ENCODE results near the gene SERTAD4.
"Not testable (repeated sequence)": the region's sequence is repeated elsewhere in the genome, so short reads cannot be mapped to it uniquely, and the experiment has no call there.

Gene SERTAD4

GRCh38 chr1:210232511-210233215 is at the start of gene SERTAD4:
Gene SERTAD4, plus strand, starts transcription at chr1:210232796. Its CDS starts 5,165 bp downstream, at chr1:210237961.
- no peak for DNase-seq

DNA sequence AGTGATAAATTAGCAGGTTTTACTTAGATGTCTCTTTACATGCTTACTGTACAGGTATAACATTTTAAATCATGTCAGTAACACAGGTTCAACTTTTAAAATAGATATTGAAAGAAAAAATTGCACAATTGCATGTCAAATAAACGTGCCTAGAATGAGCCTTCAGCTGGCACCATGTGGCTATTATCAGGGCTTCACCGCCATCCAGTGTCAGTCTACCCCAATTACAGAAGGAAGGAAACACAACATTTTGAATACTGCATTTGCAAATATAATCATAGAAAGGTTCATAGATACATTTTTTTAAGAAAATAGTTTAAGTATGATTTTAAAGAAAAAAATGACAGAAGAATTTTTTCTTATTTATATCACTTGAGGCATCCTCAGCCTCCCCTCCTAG is 47.5 kb upstream of the SERTAD4 start:
- no peak for DNase-seq

DNA sequence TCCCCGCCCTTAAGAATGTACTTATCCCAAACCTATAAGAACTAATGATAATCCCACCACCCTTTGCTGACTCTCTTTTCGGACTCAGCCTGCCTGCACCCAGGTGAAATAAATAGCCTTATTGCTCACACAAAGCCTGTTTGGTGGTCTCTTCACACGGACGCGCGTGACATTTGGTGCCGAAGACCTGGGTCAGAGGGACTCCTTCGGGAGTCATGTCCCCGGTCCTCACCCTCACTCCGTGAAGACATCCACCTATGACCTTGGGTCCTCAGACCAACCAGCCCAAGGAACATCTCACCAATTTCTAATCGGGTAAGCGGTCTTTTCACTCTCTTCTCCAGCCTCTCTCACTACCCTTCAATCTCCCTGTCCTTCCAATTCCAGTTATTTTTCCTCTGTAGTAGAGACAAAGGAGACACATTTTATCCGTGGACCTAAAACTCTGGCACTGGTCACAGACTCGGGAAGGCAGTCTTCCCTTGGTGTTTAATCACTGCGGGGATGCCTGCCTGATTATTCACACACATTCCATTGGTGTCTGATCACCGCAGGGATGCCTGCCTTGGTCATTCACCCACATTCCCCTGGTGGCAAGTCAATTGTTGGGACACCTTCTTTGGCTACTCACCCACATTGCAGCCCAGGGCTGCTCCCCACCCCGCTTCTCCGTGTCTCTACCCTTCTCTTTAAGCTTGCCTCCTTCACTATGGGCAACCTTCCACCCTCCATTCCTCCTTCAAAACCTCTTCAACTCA is 44.6 kb upstream of the SERTAD4 start:
- DNase-seq: not testable (repeated sequence)

- DNase-seq: no peak
These were observed 43.2 kb upstream of the SERTAD4 start for GRCh38 chr1:210189426-210189825.

DNA sequence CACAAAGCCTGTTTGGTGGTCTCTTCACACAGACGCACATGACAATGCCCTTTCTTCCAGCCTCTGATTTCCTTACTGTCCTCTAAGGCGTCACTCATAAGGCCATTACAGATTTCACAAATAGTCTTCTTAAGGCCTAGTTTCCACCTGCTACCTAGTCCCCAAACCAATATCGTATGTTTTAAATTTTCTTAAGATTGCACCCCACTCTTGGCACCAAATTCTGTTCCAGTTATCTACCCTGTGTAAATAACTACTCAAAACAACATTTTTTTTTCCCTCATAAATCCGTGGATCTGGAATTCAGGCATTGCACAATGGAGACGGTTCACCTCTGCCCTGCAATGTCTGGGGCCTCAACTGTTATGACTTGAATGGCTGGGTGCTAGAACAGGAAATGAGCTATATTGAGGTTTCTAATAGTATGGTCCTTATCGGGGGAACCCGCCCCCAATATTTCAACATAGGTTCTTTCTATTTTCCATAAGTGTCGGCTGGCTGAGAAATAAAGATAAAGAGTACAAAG is 36.9 kb upstream of the SERTAD4 start:
- no peak for DNase-seq

GRCh38 chr1:210196266-210196665 is 36.3 kb upstream of the SERTAD4 start:
- not testable (repeated sequence) for DNase-seq

DNA sequence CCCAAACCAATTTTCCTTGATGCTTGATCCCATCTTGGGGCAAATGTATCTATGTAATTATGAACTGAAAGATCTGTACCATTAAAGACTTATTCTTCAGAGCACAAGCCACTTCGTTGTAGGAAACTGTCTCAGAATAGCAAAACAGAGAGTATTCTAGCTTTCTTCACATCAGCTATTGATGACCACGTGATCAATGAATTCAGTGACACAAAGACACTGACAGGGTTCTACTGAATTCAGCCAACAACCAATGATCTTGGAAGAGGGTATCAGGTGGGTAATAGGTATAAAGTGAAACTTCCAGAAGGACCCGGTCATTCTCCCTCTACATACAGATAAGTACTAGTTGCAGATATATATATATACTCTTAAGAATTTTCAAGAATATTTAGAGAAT is 33.8 kb upstream of the SERTAD4 start:
- no peak for DNase-seq

GRCh38 chr1:210200124-210200736 is 32.4 kb upstream of the SERTAD4 start:
- DNase-seq: no peak

DNA sequence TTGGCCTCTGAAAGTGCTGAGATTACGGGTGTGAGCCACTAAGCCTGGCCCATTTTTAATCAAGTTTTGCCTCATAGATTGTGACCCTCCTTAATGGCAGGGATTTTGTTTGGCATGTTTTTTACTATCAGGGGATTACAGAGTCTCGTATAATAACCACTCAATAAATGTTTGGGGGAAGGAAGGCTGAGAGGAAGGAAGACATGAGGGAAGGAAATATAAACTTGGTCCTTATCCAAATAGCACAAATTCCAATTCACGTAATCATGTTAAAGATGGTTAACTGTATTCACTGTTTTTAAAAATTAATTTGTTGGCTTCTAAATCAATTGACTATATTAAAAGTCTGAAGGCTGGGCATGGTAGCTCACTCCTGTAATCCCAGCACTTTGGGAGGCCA is 30.9 kb upstream of the SERTAD4 start:
- no peak for DNase-seq

GRCh38 chr1:210207597-210208450 is 24.8 kb upstream of the SERTAD4 start:
- DNase-seq: no peak

DNA sequence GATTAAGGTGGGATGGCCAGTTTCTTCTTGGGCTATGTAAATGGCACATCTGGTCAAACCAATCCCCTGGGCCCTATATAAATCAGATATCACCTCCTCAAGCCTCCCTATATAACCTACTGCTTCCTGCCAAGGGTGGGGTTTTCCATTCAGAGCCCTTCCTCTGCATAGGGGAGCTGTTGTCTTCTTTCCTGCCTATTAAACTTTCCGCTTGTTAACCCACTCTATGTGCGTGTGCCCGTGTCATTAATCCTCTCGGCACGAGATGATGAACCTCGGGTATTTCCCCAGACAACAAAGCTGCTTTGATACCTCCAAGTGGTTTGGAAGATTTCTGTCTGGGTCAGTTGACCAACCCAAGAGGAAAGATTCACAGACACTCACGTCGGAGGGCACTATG is 19.3 kb upstream of the SERTAD4 start:
- DNase-seq: no peak

DNA sequence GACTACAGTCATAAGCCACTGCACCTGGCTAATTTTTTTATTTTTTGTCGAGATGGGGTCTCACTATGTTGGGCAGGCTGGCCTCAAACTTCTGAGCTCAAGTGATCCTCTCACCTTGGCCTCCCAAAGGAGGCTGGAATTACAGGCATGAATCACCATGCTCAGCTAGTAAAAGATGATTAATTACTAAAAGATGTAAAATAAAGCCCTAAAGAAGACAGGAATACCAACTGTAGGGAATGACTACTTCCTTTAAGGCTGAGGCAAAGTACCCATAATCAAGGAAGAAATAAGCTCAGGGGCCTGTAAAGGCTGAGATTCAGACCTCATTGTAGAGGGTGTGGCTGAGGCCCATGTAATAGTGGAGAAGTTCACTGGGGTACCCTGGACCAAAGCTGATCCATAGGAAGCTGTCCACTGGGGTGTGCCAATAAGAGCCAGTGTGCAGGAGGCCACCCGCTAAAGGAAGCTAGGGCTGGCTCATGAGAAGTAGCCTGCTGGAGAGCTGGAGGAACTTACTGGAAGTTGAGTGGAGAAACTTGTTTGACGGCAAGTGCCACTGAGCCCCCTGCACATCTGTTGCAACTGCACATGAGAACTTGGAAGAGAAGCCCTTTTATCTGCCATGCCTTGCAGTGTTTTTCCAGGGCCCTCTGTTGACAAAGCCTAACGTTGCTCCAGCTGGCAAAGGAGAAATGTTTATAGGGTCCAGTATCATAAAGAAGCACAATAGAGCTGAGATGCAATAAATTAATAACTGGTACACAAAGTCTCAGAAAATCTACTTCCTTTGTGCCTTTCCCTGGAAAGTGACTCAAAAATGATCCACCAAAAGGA is 17.8 kb upstream of the SERTAD4 start:
- DNase-seq: no peak

DNA sequence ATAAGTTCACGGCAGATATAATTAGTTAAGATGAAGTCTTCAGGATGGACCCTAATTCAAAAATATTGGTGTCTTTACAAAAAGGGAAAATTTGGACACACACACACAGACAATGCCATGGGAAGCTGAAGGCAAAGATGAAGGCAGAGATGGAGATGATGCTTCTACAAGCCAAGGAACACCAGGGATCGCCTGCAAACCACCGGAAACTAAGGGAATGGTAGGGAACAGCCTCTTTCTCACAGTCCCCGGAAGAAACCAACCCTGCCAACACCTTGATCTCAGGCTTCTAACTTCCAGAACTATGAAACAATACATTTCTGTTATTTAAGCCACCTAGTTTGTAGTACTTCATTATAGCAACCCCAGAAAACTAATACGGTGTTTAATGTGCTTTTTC is 15.1 kb upstream of the SERTAD4 start:
- no peak for DNase-seq

GRCh38 chr1:210218047-210218446 is 14.5 kb upstream of the SERTAD4 start:
- no peak for DNase-seq

GRCh38 chr1:210222340-210223006 is 10.1 kb upstream of the SERTAD4 start:
- no peak for DNase-seq

DNA sequence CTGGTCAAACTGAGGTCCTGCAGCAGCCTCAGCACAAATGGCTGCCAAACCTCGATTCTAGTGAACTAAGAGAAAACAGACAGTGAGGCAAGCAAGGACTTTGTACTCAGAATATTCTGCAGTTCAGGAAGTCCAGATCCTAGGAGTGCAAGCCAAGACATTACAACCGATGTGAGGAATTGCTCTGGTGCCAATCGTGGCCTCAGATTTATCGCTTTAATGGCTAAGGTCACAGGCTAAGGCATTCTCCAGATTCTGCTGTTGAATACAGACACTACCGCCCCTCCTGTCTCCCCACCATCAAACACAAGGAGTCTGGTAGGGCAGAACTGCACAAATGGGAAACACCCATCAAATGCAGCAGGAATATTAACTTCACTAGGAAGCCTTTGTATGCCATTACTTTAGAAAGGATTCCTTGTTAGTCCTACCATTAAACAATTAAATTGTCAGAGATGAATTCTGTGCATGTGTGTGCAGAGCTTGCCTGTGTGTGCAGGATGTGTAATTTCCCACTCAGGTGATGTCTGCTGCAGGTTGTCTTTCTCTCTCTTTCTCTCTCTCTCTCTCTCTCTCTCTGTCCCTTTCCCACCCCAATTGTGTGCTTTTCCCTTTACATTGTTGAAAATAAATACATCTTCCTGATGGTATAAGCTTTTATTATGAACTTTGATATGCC is 9.2 kb upstream of the SERTAD4 start:
- no peak for DNase-seq

DNA sequence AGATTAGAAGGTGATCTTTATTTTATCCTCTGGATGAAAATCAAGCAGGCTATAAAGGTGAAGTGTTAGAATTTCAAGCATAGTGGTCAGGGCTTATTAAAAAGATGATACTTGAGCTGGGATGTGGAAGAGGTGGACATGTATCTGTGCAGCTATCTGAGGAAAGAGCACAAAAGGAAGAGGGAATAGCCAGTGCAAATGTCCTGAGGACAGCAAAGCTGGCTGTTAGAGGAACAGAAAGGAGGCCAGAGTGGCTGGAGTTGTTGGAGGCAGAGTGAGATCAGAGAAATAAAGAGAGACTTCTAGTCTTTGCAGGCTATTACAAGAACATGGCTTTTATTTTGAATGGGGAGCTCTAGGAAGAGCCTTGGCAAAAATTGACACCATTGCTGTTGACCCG is 4.4 kb upstream of the SERTAD4 start:
- no peak for DNase-seq

GRCh38 chr1:210230149-210230695 is 2.4 kb upstream of the SERTAD4 start:
- DNase-seq: no peak

DNA sequence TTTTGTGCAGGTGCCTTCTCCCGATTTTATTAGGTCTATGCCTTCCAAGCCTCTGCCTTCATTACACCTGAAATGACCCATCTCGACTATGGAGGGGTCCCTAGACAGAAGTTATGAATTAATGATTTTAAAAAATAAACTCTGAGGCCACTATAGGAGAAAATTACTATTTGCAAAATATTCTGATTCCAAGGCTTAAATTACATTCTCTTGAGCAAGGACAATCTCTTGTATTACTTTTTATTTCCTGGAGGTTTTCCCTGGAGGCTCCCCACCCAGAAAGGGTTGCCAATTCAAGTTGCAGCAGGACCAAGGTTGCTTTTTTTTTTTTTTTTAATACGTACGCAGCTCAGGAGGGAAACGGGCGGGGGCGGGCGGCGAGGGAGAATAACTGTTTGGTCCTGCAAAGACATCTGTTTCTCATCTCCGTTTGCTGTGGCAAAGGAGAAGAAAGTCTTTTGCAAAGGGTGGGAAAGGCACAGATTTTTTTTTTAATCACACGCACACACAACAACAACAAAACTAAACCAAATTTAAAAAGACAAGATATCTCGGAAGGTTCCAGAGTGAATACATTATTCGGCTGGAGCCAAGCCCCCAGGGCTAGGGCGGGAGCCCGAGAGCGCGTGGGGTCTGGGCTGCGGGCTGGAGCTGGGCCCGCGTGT is 618 bp upstream of the SERTAD4 start:
- DNase-seq: no peak

DNA sequence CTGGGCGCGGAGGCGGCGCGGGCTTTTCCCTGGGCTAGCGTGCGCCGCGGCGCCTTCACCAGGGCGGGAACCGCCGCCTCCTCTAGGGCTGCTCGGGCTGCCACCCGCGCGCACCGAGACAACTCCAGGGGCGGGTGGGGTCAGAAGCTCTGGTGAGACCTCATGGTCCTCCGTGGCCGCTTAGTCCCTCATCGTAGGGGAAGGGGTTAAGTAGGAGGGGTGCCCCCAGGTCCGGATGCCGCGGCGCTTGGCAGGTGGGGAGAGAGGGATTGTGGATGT is 559 bp downstream of the SERTAD4 start:
- no peak for DNase-seq
